GM18868 (cell line): Measurements from ENCODE around the gene MEX3A.
"Not testable (repeated sequence)": the region's sequence is repeated elsewhere in the genome, so short reads cannot be mapped to it uniquely, and the experiment has no call there.

Experiments used
- ATAC-seq: cut with Tn5 transposase; IDR thresholded peaks from one replicate; pipeline ENCODE4 v1.9.1; 2021; ENCODE audit warnings: mild to moderate bottlenecking, moderate library complexity; ENCODE audit not compliant: unreplicated experiment

MEX3A gene, protein sequence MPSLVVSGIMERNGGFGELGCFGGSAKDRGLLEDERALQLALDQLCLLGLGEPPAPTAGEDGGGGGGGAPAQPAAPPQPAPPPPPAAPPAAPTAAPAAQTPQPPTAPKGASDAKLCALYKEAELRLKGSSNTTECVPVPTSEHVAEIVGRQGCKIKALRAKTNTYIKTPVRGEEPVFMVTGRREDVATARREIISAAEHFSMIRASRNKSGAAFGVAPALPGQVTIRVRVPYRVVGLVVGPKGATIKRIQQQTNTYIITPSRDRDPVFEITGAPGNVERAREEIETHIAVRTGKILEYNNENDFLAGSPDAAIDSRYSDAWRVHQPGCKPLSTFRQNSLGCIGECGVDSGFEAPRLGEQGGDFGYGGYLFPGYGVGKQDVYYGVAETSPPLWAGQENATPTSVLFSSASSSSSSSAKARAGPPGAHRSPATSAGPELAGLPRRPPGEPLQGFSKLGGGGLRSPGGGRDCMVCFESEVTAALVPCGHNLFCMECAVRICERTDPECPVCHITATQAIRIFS

DNA sequence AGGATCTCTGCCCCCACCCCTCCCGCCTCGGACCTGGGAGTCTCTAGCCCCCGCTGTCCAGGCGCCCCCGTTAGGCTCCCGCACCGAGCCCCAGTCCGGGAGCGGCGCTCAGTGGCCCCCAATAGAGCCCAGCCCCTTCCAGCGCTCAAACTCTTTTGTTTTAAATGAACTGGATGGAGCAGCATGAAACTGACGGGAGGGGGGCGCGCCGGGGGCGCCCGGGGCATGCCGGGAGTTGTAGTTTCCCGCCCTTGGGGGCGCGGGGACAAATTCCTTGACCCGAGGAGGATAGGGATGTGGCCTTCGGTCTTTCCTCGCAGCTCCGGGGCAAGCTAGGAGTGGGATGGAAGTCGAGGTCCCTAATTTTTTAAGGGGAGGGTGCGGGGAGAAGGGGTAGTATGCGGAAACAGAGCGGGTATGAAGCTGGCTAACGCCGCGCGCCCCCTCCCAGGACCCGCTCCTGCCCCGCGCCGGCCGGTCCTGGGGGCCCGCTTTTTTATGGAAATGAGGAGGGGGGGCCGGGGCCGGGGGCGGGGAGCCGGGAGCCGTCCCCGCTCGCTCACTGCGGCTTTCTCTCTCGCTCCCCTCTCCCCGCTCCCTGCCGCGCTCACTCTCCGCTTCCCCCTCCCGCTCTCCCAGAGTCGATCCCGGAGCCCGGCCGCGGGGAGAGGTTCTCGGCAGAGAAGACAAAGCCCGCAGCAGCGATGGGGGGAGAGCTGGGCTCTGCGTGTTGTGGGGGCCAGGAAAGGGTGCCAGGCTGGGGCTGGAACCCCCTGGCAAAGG is at the start of gene MEX3A:
TSS of gene MEX3A (minus strand) at position 157 of the 783 bp plus-strand sequence. CDS start 467 bp downstream, outside the sequence.
- ATAC-seq = no peak

GRCh38 chr1:156130578-156130942 is 48.3 kb upstream of the MEX3A start:
- no peak for ATAC-seq

GRCh38 chr1:156129687-156130577 is 47.7 kb upstream of the MEX3A start:
- no peak for ATAC-seq

GRCh38 chr1:156128654-156129597 is 46.7 kb upstream of the MEX3A start:
- no peak for ATAC-seq

DNA sequence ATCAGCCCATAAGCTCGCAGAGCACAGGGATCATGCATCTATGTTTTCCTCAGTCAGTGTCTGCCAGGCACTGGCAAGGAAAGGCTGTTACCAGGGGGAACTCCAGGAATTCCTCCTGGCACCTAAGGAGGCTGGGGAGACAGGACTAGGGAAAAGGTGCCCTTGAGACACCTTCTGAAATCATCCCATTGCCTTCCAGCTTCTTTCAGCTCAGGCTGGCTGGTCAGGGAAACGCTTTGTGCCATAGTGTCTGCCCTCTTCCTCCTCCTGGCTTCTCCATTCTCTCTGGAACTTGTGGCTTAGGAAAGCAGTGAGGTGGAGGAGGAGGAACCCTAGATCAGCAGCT is 46.0 kb upstream of the MEX3A start:
- no peak for ATAC-seq

- peak; percentile 59 for ATAC-seq
These were observed 44.6 kb upstream of the MEX3A start for GRCh38 chr1:156126630-156127534.

- peak; percentile 35 for ATAC-seq
These were observed 43.9 kb upstream of the MEX3A start for GRCh38 chr1:156126043-156126629.

- ATAC-seq = not testable (repeated sequence)
These were observed 43.3 kb upstream of the MEX3A start for GRCh38 chr1:156125544-156125943.

DNA sequence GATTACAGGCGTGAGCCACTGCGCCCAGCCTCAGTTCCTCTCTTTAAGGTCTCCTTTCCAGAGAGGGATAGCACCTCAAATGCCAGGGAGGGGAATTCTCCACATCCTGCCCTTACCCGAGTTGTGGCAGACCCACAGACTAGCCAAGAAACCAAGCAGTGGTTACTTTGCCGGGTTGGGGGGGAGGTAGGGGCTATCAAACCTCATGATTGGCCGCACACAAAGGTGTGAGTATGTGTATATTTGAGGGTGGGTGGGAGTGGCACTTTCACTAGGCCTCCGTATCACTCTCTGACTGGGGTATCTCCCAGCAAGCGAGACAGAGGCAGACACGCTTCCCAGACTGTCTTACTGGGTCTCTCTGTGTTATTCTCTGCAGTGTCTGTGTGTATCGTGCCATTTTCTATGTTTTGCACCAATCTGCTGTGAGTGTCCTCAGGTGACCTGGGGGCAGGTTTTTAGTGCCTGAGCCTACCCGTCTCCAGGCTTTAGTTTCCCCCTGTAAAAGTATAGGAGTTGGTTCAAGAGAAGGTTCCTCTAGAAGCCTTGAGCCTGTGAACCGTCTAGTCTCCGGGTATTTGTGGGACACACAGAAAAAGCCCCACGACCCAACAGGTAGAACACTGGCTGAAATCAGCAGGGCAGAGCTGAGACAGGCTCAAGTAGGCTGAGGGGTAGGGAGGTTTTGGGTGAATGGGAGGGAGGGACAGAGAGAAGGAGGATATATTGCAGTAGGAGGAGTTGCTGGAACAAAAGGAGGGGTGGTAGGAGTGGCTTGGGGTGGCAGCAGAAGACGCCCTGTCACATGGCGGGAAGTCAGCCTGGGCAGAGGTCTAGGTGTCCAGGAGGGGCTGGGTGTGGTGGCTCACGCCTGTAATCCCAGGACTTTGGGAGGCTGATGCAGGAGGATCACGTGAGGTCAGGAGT is 42.6 kb upstream of the MEX3A start:
- ATAC-seq = no peak

GRCh38 chr1:156123356-156124196 is 41.3 kb upstream of the MEX3A start:
- ATAC-seq = peak; percentile 31

DNA sequence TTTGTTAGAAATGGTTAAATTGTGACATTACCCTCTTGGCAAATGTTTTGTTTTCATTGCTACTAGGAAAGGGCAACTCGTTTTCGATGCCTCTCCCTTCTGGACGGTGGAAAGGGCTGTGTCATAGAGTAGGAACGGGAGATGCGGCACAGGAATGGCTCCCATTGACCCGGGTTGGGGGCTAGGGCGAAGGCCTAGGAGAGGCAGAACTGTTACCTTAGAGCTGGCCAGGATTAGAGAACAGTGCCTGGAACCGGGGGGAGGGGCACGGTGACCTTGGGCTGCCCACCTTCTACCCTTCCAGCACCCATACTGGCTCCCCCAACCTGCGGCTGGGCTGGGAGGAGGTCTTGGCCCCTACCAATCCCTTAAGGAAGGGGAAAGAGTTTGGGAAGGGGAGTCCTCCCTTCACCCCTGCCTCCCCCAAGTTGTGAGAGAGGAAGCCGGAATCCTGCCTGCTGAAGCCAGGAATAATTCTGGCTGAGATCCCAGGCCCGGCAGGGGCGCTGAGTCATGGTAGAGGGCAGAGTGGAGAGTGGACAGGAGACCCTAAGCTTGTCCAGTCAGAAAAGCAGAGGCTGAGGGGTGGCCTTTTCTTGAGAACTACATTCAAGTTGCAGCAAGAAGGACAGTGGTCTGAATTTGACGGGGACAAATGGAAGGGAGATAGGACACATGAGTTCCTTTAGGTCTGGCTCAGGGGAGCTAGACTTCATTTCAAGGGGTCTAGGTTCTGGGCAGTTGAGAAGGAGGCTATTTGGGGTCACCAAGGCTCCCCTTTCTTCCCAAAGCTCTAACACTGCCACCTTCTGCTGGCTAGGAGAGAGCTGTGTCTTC is 40.5 kb upstream of the MEX3A start:
- ATAC-seq = no peak

- no peak for ATAC-seq
These were observed 39.8 kb upstream of the MEX3A start for GRCh38 chr1:156122086-156122485.

GRCh38 chr1:156121457-156121856 is 39.2 kb upstream of the MEX3A start:
- no peak for ATAC-seq

- ATAC-seq = not testable (repeated sequence)
These were observed 38.7 kb upstream of the MEX3A start for GRCh38 chr1:156121005-156121404.

GRCh38 chr1:156120318-156120717 is 38.1 kb upstream of the MEX3A start:
- no peak for ATAC-seq
